Tibial artery (tissue), 4 donors: ENCODE data around the gene PLA2G12B.

Experiments
- DNase-seq, 2 donors: peaks; one replicate each; pipeline ENCODE4 v3.0.0-alpha.2; 2019
- H3K27ac ChIP-seq, 2 donors: fragments of 200-600 bp; sonication (generic) in 1 of 2; 1 replicate in 1 of 2; 2 replicates in 1 of 2; pipeline ENCODE4 v1.5.1; 2018 to 2019; ENCODE audit warnings: mild to moderate bottlenecking in 1 of 2
- H3K27me3 ChIP-seq, 2 donors: fragments of 200-600 bp; sonication (generic) in 1 of 2; one replicate each; pipeline versions ENCODE4 v1.5.1 to v1.6.0; 2016 to 2019
- H3K36me3 ChIP-seq, 3 donors: fragments of 200-600 bp; sonication (generic) in 2 of 3; one replicate each; pipeline ENCODE4 v1.5.1; 2016 to 2019; ENCODE audit warnings: mild to moderate bottlenecking in 2 of 3
- H3K4me1 ChIP-seq, 4 donors: fragments of 200-600 bp; sonication (generic) in 2 of 4; 1 replicate in 3 of 4; 2 replicates in 1 of 4; pipeline ENCODE4 v1.5.1; 2016 to 2019
- H3K4me3 ChIP-seq, 2 donors: fragments of 200-600 bp; sonication (generic) in 1 of 2; 1 replicate in 1 of 2; 2 replicates in 1 of 2; pipeline ENCODE4 v1.5.1; 2018 to 2019; ENCODE audit warnings: mild to moderate bottlenecking in 2 of 2
- H3K9me3 ChIP-seq, 3 donors: fragments of 200-600 bp; sonication (generic) in 1 of 3; one replicate each; pipeline ENCODE4 v1.5.1; 2016 to 2019
- intact Hi-C: fragments of 100-400 bp; cut with DNase I; formaldehyde crosslinking; loops from one replicate; pipeline ENCODE4 v1.15.0; 2023; ENCODE audit warnings: low total_unique reads
- TF ChIP-seq, protein P1 (sequence below), 2 experiments: fragments of 200-600 bp in 1 of 2; fragments of 450-650 bp in 1 of 2; IDR thresholded peaks; one replicate each; pipeline ENCODE4 v1.5.1; 2017 to 2019; ENCODE audit warnings: antibody characterized with exemption in 2 of 2, mild to moderate bottlenecking in 1 of 2, moderate library complexity in 1 of 2

The PLA2G12B gene

DNA sequence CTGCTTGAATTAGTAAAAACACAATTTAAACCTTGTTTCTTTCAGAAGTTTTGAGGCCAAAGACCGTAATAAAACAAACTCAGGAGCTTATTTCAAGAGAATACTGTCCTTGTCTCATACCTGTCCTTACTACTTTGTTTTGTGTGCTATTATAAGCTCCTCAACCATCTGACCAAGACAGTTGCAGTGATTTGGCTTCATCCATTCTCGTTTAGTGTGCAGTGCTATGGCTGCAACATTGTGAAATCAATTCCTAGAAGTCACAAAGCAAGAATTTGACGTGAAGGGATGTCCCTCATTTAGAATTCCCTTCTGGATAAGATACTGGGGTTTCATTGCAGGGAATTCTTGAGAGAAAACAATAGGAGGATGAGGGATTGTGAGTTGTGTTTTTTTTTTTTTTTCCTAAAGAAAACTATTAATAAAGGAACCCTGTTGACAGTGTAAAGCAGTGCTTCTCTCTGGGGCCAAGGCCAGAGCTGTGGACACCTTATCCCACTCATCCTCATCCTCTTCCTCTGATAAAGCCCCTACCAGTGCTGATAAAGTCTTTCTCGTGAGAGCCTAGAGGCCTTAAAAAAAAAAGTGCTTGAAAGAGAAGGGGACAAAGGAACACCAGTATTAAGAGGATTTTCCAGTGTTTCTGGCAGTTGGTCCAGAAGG is 61.3 kb downstream of the PLA2G12B start, which contains the start of gene OIT3:
TSS of gene OIT3 (plus strand) at position 604 of the 663 bp plus-strand sequence. CDS start 60 bp downstream, outside the sequence.
- intact Hi-C loops: no loop called here

DNA sequence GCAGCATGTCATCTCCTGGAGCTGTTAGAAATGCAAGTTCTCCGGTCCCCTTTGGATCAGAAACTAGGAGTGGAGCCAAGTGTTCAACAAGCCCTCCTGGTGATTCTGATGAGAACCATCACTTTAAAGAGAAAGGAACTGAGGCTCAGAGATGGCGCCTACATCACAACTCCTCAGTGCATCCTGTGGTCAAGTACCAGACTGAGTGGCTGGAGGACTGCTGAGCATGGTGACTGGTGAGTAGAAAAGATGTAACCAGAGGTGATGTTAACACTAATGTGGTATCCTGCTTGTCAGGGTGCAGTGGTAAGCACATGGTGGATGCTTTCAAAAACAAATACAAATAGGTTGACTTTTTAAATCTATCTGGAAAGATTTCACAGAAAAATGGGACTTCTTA is 64.5 kb downstream of the PLA2G12B start:
- no peak overlapping the region for H3K27ac ChIP-seq
- peaks cover 29 to 35% (median 35%) of the 10 kb centered on the region in 3 donors for H3K36me3 ChIP-seq
- no peaks in the 10 kb centered on the region for H3K9me3 ChIP-seq
- TF ChIP-seq, protein P1, sequence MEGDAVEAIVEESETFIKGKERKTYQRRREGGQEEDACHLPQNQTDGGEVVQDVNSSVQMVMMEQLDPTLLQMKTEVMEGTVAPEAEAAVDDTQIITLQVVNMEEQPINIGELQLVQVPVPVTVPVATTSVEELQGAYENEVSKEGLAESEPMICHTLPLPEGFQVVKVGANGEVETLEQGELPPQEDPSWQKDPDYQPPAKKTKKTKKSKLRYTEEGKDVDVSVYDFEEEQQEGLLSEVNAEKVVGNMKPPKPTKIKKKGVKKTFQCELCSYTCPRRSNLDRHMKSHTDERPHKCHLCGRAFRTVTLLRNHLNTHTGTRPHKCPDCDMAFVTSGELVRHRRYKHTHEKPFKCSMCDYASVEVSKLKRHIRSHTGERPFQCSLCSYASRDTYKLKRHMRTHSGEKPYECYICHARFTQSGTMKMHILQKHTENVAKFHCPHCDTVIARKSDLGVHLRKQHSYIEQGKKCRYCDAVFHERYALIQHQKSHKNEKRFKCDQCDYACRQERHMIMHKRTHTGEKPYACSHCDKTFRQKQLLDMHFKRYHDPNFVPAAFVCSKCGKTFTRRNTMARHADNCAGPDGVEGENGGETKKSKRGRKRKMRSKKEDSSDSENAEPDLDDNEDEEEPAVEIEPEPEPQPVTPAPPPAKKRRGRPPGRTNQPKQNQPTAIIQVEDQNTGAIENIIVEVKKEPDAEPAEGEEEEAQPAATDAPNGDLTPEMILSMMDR (IDR thresholded peaks at IDR 0.05): no peak
- no peaks in the 10 kb centered on the region for H3K27me3 ChIP-seq
- no peak for DNase-seq
- H3K4me3 ChIP-seq: no peak overlapping the region
- H3K4me1 ChIP-seq: no peaks in the 10 kb centered on the region
- intact Hi-C loops: no loop called here

More for the DNA sequence above, 61.3 kb downstream of the PLA2G12B start, which contains the start of gene OIT3:
- Histone ChIP-seq H3K27me3 (no peaks in the 10 kb centered on the region), H3K9me3 (no peaks in the 10 kb centered on the region), H3K4me3 (no peak within 1 kb of the TSS), H3K36me3 (peaks cover 5 to 6% (median 6%) of the 10 kb centered on the region in 3 donors), H3K4me1 (no peaks in the 10 kb centered on the region), H3K27ac (no peak within 1 kb of the TSS)
- TF ChIP-seq, protein P1 (IDR thresholded peaks at IDR 0.05): no peak
- no peak for DNase-seq

DNA sequence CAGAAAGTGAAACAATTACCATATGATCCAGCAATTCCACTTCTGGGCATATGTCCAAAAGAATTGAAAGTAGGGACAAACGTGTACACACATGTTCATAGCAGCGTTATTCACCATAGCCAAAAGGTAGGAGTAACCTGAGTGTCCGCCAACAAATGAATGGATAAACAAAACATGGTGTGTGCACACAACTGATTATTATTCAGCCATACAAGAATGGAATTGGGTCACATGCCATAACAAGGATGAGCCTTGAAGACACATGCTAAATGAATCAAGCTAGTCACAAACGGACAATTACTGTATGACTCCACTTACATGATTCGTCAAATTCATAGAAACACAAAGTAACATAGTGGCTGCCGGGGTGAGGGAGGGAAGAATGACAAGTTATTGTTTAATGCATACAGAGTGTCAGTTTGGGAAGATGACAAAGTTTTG is 65.2 kb downstream of the PLA2G12B start:
- DNase-seq: no peak
- no peak overlapping the region for H3K4me3 ChIP-seq
- TF ChIP-seq, protein P1 (IDR thresholded peaks at IDR 0.05): no peak
- peaks cover 34 to 40% (median 40%) of the 10 kb centered on the region in 3 donors for H3K36me3 ChIP-seq
- H3K9me3 ChIP-seq: no peaks in the 10 kb centered on the region
- intact Hi-C loops: no loop called here
- H3K27me3 ChIP-seq: no peaks in the 10 kb centered on the region
- no peak overlapping the region for H3K27ac ChIP-seq
- H3K4me1 ChIP-seq: no peaks in the 10 kb centered on the region

DNA sequence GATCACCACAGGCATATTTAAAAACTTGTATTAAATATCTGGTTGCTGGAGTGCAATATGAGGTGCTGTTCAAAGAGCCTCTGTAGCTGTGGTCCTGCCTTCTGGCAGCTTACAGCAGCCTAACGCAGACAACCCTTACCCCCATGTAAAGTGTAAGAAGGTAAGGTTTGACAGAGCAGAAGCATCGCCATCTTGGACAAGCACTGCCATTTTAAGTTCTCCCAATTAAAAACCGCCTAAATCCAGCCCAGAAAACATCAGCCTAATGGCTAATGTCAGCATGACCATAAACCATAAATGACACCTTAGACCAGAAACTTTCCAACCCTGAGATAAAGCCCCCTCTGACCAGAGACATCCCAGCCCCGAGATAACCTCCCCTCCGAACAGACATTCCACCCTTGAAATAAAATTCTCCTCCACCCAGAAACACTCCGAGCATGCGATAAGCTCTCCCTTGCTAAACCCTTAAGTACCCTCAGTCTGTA is 66.4 kb downstream of the PLA2G12B start:
- TF ChIP-seq, protein P1 (IDR thresholded peaks at IDR 0.05): no peak
- peaks cover 39 to 46% (median 40%) of the 10 kb centered on the region in 3 donors for H3K36me3 ChIP-seq
- no peak overlapping the region for H3K27ac ChIP-seq
- no peak for DNase-seq
- no peaks in the 10 kb centered on the region for H3K27me3 ChIP-seq
- intact Hi-C loops: no loop called here
- no peaks in the 10 kb centered on the region for H3K9me3 ChIP-seq
- no peak overlapping the region for H3K4me3 ChIP-seq
- no peaks in the 10 kb centered on the region for H3K4me1 ChIP-seq

DNA sequence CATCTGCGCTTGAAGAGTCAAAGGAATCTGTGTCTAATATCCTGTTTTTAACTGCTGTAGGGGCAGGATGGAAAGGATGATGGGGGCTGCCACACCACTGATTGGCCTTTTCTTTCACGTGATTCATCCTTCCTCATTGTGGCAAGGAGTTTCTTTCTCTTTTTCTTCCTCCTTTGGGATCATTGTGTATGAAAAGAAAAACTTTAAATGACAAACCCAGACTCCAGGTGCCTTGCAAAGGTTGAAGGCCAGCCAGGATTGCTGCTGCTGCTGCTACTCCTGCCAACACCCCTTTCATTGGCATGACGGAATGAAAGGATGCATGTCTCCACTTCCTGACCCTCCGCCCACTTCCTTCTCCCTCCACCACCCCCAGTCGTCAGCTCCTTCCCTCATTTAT is 67.6 kb downstream of the PLA2G12B start:
- H3K4me3 ChIP-seq: no peak overlapping the region
- H3K27me3 ChIP-seq: no peaks in the 10 kb centered on the region
- peaks cover 39 to 46% (median 40%) of the 10 kb centered on the region in 3 donors for H3K36me3 ChIP-seq
- no peak overlapping the region for H3K27ac ChIP-seq
- intact Hi-C loops: no loop called here
- H3K4me1 ChIP-seq: no peaks in the 10 kb centered on the region
- TF ChIP-seq, protein P1 (IDR thresholded peaks at IDR 0.05): no peak
- no peaks in the 10 kb centered on the region for H3K9me3 ChIP-seq
- no peak for DNase-seq
